Osteocyte (in vitro differentiated cells): ENCODE data around the gene CRACDL. TPM values are rescaled to one million over a fixed set of nuclear protein-coding genes. Genes with fewer than 3 reads are reported as not detected.

Experiments used
- DNase-seq: peaks from one replicate; pipeline ENCODE4 v3.0.0; 2021; ENCODE audit warnings: mixed read lengths; ENCODE audit not compliant: unreplicated experiment; ENCODE audit errors: extremely low spot score
- H3K27ac Mint-ChIP-seq: one replicate; pipeline ENCODE4 v1.8.0; 2021; ENCODE audit warnings: mild to moderate bottlenecking, mixed read lengths; ENCODE audit not compliant: unreplicated experiment
- H3K27me3 Mint-ChIP-seq: one replicate; pipeline ENCODE4 v1.8.0; 2021; ENCODE audit warnings: mixed read lengths; ENCODE audit not compliant: unreplicated experiment
- H3K36me3 Mint-ChIP-seq: one replicate; pipeline ENCODE4 v1.8.0; 2021; ENCODE audit warnings: mixed read lengths; ENCODE audit not compliant: unreplicated experiment
- H3K4me1 Mint-ChIP-seq: one replicate; pipeline ENCODE4 v1.8.0; 2021; ENCODE audit warnings: mixed read lengths; ENCODE audit not compliant: unreplicated experiment
- H3K4me3 Mint-ChIP-seq: one replicate; pipeline ENCODE4 v1.8.0; 2021; ENCODE audit warnings: mild to moderate bottlenecking, moderate library complexity, mixed read lengths; ENCODE audit not compliant: unreplicated experiment
- H3K9me3 Mint-ChIP-seq: one replicate; pipeline ENCODE4 v1.8.0; 2021; ENCODE audit warnings: mixed read lengths; ENCODE audit not compliant: unreplicated experiment
- total RNA-seq: library from RNA; stranded (reverse); gene quantifications from 2 replicates; pipeline ENCODE4 v1.2.1, GENCODE V29; 2021
- TF ChIP-seq, protein P1 (sequence below): fragments of 200-600 bp; sonication (generic); IDR thresholded peaks from 2 replicates; pipeline ENCODE4 v1.5.0; 2021; ENCODE audit warnings: antibody characterized with exemption, mild to moderate bottlenecking, moderate library complexity

The CRACDL gene
- total RNA-seq, 1 donor from 2014 or later, result 1.3 TPM

DNA sequence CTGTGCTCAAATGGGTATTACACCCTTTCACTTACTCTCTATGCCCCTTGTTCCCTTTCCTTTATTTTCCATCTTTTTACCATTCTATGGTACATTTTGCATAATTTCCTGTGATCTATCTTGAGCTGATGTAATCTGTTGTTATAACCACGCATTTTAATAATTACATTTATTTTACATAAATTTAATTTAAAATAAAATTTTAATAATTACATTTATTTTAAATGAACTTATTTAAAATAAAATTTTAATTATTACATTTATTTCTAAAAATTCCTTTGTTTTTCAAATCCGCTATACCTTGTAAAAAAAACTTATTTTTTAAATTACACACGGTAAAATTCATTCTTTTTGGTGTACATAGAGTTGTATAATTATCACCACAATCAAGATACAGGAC is 93.9 kb downstream of the CRACDL start:
- no peak overlapping the region for H3K27ac Mint-ChIP-seq
- no peaks in the 10 kb centered on the region for H3K36me3 Mint-ChIP-seq
- H3K4me1 Mint-ChIP-seq, result no peaks in the 10 kb centered on the region
- no peaks in the 10 kb centered on the region for H3K9me3 Mint-ChIP-seq
- TF ChIP-seq, protein P1, sequence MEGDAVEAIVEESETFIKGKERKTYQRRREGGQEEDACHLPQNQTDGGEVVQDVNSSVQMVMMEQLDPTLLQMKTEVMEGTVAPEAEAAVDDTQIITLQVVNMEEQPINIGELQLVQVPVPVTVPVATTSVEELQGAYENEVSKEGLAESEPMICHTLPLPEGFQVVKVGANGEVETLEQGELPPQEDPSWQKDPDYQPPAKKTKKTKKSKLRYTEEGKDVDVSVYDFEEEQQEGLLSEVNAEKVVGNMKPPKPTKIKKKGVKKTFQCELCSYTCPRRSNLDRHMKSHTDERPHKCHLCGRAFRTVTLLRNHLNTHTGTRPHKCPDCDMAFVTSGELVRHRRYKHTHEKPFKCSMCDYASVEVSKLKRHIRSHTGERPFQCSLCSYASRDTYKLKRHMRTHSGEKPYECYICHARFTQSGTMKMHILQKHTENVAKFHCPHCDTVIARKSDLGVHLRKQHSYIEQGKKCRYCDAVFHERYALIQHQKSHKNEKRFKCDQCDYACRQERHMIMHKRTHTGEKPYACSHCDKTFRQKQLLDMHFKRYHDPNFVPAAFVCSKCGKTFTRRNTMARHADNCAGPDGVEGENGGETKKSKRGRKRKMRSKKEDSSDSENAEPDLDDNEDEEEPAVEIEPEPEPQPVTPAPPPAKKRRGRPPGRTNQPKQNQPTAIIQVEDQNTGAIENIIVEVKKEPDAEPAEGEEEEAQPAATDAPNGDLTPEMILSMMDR, result no peak
- no peak for DNase-seq
- H3K27me3 Mint-ChIP-seq, result peaks cover 36% of the 10 kb centered on the region
- no peak overlapping the region for H3K4me3 Mint-ChIP-seq

DNA sequence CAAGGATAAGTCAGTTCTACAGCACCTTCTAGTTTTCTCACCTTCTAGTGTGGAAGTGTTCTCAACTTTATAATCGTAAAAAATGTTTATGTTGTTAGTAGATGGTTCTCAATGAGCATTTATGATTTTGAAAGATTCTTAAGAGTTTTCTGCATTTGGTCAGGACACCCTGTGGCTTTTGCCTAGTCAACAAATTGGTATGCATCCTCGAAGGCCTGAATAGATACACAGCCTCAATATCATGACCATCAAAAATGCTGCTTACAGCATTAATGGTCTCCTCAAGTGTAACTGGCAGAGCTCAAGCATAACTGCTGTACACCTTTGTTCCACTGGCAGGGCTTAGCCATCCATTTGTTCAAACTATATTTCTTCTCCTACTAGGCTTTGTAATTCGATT is 96.7 kb downstream of the CRACDL start:
- Mint-ChIP-seq H3K4me1 (no peaks in the 10 kb centered on the region), H3K36me3 (no peaks in the 10 kb centered on the region), H3K4me3 (no peak overlapping the region), H3K27me3 (peaks cover 44% of the 10 kb centered on the region), H3K27ac (no peak overlapping the region), H3K9me3 (no peaks in the 10 kb centered on the region)
- no peak for DNase-seq
- TF ChIP-seq, protein P1, result no peak

DNA sequence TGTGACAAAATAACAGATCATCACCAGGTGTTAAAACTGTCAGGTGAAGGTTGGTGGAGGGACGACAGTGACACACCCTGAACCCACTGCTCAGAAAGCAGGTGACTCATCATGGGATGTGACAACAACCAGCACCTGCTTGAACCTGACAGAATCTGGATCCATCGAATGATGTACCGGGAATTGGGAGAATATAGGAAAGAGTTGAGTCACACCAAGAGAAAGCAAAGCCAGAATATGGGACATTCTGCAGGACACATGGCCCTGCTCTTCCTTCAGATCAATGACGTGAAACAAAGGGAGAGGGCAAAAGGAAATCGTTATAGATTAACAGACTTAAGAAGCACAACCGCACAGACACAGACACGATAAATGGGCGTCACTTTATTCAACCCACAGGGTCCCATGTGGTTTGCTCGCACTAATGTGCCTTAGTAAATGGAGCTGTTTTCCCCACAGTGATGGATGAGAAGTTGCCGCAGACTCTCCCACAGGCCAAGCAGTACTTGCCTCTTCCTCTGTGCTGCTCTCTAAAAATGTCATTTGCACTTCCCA is 100.1 kb downstream of the CRACDL start:
- Mint-ChIP-seq H3K27ac (no peak overlapping the region), H3K27me3 (peaks cover 25% of the 10 kb centered on the region), H3K4me3 (no peak overlapping the region)

DNA sequence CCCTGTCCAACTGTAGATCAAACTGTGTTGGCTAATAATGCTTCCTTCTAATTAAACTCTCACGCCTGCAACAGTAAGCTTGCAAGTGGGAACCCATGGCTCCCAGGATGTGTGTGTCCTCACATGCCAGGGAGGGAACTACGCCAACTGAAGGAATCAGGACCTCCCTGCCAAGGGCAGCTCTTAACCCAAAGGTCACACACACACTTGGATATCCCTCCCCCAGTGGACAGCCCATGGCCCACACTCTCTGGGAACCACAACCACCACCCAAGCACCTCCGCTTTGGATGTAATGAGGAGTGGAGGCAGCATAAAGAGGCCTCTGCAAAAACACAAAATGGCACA is 102.1 kb downstream of the CRACDL start:
- H3K9me3 Mint-ChIP-seq, result no peaks in the 10 kb centered on the region
- H3K27ac Mint-ChIP-seq, result no peak overlapping the region
- no peak for DNase-seq
- peaks cover 24% of the 10 kb centered on the region for H3K27me3 Mint-ChIP-seq
- H3K4me3 Mint-ChIP-seq, result no peak overlapping the region
- no peaks in the 10 kb centered on the region for H3K4me1 Mint-ChIP-seq
- TF ChIP-seq, protein P1, result no peak
- H3K36me3 Mint-ChIP-seq, result no peaks in the 10 kb centered on the region

More for the DNA sequence above, 100.1 kb downstream of the CRACDL start:
- H3K36me3 Mint-ChIP-seq, result no peaks in the 10 kb centered on the region
- no peak for DNase-seq
- no peaks in the 10 kb centered on the region for H3K4me1 Mint-ChIP-seq
- H3K9me3 Mint-ChIP-seq, result no peaks in the 10 kb centered on the region
- TF ChIP-seq, protein P1, result no peak

DNA sequence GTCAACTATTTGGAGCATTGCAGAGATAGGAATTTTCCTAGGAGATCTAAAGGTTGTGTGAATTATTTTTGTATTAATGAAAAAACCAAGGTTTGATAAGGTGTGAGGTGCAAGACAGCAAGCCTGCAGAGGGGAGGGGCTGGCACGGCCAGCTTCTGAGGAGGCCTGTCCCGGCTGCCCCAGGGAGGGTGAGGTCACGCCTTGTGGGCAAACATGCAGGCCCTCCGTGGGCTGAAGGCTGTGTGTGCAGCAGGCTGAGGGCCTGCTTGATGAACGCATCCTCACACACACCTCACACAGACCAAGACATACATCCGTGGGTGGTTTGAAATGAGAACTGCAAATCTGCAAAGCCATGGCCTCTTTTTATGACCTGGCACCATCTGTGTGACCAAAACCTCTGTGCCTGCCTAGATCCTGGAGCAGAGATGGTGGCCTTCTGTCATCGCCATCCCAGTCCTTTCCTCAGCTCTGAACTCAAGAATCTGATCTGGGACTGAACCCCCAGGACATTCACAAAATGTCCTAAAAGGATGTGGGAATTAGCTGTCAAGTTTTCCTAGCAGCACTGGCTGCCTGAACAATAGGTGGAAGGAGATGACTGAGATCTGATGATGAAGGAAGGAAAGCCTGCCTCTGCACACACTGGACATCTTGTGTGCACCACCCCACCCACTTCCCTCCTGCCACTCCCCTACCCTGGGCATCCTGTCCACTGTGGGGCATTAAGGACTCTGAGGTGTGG is 102.7 kb downstream of the CRACDL start:
- Mint-ChIP-seq H3K9me3 (no peaks in the 10 kb centered on the region), H3K36me3 (no peaks in the 10 kb centered on the region), H3K4me1 (no peaks in the 10 kb centered on the region), H3K4me3 (no peak overlapping the region), H3K27ac (no peak overlapping the region), H3K27me3 (peaks cover 28% of the 10 kb centered on the region)
- DNase-seq, result no peak
- TF ChIP-seq, protein P1, result no peak
